Stimulated activated CD8-positive, alpha-beta memory T cell treated with anti-CD3 and anti-CD28 coated beads, Interleukin-12 subunit alpha, Interleukin-12 subunit beta, amount 100 ng/mL, for 24 hours (primary cell): ENCODE data around the gene SH3PXD2B.
"Not testable (repeated sequence)": the region's sequence is repeated elsewhere in the genome, so short reads cannot be mapped to it uniquely, and the experiment has no call there.

Source experiments
- DNase-seq: peaks from one replicate; pipeline ENCODE4 v3.0.0-alpha.2; 2020; ENCODE audit errors: extremely low read depth

The SH3PXD2B gene

DNA sequence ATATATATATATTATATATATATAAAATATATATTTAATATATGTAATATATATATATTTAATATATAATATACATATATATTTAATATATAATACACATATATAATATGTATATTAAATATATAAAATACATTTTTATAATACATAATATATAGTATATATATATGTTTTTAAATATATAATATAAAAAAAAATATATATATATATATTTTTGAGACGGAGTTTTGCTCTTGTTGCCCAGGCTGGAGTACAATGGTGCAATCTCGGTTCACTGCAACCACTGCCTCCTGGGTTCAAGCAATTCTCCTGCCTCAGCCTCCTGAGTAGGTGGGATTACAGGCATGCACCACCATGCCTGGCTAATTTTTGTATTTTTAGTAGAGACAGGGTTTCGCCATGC lies 85.6 kb downstream of the SH3PXD2B start:
- not testable (repeated sequence) for DNase-seq

DNA sequence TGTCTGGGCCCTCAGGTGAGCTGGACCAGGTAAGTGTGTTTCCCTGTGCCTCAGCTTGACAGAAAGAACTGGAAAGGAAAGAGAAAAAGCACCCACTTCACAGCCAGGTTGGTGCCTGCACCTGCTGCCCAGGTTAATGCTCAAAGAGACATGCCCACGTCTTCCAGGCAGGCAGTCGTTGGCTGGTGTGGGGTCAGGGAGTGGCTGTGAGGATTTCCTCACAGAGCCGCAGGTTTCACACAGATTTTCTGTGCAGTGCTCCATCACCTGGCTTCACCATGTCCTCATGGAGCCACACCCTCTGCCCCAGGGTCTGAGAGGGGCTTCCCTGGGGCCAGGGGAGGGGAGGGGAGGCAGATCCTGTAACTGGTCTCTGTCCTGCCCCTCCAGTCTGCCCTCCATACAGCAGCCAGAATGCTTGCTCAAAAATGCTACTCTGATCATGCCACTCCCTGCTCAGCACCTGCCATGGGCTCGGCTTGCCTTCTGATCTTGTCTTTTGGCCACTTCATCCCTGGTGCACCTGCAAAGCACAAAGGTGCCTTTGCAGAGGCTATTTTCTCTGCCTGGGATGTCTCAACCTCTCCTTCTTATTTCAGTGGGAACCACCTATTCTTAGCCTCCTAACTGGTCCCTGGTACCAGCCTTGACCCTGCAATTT lies 88.2 kb downstream of the SH3PXD2B start:
- no peak for DNase-seq

DNA sequence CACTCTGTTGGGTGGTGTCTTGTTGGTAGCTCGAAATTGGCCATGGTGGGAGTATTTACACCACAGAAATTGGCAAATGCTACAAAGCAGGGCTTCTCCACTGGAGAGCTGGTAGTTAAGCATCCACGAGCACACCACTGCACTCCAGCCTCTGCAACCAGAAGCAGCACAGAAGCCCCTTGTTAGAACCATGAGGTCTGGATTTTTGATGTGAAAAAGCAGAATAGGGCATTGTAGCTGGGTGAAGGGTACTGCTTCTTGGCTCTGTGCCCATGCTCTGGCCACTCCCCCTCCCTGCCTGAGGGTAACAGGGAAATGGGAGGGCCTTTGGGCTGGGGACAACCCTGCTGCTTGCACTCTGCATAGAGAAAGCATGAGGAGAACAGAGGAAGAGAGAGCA lies 89.6 kb downstream of the SH3PXD2B start:
- DNase-seq = no peak

DNA sequence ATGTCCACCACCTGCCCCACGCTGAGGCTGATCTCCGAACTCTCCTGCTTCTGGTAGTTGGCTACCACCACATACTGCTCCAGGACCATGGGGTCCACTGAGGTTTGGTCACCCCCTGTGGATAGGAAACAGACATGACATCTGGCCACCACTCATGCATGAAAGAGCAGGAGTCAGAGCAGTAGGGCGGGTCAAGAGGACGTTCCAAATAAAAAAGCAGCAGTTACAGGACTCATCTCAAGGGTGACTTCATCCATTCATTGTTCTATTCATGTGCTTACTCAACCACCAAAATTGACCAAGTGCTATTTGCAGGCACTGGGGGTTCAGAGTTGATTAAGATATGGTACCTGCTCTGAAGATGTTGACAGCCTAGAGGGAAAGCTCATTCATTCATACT lies 91.6 kb downstream of the SH3PXD2B start:
- DNase-seq = no peak

DNA sequence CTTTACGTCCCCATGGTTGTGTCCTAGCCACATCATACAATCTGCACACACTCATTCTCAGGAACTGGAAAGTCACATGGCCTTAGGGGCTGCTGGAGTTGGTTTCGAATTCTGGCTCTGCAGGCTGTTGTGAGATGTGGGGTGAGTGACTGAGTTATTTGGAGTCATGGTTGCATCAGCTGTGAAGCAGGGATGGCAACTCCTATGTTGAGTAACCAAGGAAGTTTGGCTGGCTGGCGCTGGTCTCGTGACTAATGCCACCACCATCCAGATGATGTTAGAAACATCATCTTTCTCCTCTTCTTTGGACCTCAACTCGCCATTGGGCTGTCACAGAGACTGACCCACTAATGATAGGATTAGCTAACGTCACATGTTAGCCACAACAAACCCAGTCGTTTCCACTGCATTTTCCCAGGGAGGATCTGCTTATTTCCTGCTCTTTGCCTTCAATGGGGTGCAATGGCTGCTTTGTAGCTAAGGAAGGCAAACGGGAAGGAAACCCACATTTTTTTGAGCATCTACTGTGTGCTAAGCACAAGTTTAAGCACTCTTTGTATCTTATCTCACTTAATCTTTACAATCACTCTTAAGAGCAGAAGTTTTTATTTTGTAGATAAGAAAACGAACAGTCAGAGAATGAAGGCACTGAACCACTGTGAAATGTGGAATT lies 92.6 kb downstream of the SH3PXD2B start:
- no peak for DNase-seq

DNA sequence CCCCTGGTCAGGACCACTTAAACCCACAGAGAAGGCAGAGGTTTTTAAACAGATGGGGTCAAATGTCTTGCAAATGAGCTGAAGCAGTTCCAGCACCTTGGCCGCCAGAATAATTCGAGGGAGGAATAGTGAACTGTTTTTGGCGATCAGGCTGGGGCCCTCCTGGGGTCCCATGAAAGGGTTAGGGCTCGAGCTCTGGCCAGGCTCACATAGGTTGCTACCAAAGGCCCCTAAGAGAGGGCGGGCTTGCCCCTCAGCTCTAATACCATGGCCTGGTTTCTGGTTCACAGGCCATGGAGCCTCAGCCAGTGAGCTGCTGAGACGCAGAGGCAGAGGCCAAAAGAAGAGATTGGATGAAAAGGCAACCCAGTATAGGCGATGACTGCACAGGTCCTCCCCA lies 96.0 kb downstream of the SH3PXD2B start:
- no peak for DNase-seq

DNA sequence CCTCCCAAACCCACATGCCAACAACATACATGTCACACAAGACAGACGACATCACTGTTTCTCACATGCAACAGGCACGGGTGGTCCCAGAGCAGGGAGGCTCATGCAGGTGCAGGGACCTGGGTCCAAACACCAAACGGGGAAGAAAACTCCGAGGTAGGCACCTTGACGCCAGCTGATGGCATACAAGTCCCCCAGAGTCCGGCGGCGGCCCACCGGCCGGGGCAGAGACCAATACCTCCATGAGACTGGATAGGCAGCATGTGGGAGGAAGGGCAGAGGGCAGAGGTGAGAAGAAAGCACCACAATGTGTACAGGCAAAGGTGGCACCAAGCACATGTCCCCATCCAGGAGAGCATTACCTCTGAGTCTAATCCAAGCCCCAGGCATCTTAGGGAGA lies 97.8 kb downstream of the SH3PXD2B start:
- no peak for DNase-seq

DNA sequence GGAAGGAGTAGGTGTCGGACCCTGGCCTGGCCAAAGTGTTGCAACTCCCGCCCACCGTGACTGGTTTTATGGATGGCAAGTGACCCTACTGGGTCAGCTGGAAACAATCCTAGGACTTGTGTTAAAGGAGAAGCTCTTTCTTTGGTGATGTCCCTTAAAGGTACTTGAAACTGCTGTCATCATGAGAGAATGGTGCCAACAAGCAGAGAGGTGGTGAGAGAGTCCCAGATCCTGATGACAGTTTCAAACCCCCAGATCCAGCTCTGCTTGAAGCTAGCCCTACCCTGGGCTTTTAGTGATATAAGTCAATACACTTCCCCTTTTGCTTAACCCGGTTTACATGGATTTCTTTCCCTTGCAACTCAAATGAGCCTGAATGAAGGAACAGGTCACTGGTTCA lies 98.3 kb downstream of the SH3PXD2B start:
- no peak for DNase-seq

DNA sequence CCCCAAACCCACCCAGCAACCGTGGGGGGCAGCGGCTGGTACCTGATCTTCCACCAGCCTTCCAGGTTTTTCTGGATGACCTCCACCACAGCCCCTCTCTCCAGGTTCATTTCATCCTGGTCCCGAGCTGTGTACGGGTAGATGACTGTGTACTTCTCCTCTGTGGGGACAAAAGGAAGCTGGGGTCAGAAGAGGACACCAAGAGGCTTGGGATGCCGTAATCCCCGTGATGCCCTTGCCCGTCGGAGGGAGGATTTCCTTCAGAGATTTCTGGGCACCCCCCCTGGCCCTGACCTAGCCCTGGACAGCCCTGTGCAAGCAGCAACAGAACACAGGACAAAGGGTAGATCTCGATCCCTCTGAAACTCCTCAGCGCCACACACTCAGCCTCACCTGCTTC lies 100.5 kb downstream of the SH3PXD2B start:
- no peak for DNase-seq

DNA sequence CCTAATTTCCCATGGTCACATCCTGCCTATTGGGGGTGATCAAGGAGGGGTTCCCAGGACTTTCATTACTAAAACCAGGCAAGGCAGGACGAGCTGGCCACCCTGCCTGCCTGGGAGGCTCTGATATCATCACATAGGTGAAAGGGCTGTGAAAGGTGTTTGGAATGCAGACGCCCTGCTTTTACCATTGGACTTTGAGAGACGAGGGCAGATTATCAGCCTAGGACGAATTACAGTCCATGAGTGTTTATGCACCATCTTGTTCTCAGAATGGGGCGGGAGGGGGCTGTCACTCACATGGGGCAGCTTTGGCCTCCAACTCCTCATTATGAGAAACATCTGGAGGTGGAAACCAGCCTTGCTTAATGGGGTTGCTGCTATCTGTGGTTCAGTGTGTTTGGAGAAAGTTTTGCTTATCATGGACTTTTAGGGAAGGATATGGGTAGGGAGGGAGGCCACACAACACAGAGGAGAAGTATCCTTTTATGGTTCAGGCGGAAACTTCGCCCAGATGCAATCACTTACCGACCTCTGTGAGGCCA lies 101.0 kb downstream of the SH3PXD2B start:
- DNase-seq = no peak

DNA sequence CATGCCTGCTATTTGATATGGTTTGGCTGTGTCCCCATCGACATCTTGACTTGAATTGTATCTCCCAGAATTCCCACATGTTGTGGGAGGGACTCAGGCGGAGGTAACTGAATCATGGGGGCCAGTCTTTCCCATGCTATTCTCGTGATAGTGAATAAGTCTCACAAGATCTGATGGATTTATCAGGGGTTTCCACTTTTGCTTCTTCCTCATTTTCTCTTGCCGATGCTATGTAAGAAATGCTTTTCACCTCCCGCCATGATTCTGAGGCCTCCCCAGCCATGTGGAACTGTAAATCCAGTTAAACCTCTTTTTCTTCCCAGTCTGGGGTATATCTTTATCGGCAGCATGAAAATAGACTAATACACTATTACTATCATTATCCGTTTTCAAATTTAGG lies 101.8 kb downstream of the SH3PXD2B start:
- DNase-seq = not testable (repeated sequence)

DNA sequence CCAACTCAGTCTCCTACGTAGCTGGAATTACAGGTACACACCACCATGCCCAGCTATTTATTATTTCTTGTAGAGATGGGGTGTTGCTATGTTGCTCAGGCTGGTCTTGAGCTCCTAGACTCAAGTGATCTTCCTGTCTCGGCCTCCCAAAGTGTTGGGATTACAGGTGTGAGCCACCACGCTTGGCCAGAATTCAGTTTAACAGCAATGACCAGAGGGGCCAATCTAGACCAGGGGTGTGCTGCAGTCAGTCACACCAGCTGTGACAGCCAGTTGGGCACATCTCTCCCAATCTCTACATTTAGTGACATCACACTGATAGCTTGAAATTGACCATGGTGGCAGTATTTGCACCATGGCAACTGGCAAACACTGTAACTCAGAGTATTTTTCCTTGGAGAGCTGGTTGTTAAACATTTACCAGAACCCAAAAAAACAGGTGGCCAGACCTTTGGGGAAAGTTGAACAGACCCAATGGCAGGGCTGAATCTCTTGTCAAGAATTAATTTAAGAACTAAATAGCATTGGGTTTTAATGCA lies 103.0 kb downstream of the SH3PXD2B start:
- no peak for DNase-seq

DNA sequence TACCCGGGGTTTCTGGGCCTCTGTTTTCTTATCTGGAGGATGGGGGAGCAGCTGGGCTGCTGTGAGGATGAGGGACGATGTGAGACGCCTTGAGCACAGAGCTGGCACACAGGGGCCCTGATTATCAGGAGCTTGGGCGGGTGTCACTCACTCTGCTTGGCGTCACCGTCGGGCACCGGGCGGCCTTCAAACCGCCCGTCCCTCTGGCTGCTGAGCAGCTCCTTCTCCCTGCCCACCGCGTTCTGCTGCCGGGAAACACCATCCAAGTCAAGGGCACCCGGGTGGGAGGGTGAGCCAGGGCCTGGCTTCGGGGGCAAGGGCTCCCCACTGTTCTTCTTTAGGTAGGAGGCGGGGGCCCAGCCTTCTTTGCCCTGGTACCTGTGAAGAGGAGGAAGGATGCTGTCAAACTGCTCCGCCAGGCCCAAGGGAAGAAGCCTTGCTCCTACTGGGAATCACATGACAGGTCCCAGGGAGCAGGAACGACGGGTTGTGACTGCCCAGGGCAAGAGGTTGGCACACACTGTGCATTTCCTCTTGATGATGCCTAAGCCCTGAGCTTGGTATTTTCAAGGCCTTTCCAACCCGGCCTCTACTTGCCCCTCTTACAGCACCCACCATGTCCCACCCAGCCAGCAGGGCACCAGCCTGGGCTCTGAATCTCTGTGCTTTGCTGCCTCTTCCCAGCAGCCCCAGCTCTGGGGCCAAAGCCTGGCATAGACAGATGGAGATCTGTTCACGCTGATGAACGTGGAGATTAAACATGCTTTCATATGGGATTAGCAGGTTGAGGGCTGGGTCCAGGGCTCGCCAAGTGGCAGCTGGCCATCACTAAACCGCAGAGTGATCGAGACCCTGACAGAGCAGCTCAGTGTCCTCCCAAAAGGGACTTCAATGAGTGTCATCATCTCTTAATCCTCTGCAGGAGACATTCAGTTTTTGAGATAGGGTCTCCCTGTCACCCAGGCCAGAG lies 103.8 kb downstream of the SH3PXD2B start:
- no peak for DNase-seq

DNA sequence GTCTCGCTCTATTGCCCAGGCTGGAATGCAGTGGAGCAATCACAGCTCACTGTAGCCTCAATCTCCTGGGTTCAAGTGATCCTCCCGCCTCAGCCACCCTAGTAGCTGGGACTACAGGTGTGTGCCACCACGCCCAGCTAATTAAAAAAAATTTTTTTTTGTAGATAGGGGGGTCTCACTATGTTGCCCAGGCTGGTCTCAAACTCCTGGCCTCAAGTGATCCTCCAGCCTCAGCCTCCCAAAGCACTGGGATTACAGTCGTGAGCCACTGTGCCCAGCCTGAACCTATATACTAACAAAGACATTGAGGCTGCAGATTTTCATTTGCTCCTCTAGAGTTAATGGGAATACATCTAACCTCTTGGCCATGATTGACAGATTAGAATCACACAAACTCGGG lies 105.6 kb downstream of the SH3PXD2B start:
- not testable (repeated sequence) for DNase-seq

DNA sequence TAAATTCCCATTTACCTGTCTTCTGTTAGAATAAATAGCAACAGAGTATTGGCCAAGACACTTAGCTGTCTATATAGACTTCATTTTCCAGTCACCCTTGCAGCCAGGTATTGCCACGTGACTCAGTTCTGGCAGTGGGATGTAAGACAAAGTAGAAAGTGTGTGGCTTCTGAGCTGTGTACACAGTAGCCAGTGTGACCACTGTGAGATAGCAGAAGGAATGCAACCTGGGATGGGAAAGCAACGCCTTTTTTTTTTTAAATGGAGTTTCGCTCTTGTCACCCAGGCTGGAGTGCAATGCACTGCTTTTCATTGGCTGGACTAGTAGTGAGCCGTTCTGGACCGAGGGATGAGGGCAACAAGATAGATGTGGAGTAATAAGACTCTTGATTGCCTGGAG lies 106.2 kb downstream of the SH3PXD2B start:
- no peak for DNase-seq

DNA sequence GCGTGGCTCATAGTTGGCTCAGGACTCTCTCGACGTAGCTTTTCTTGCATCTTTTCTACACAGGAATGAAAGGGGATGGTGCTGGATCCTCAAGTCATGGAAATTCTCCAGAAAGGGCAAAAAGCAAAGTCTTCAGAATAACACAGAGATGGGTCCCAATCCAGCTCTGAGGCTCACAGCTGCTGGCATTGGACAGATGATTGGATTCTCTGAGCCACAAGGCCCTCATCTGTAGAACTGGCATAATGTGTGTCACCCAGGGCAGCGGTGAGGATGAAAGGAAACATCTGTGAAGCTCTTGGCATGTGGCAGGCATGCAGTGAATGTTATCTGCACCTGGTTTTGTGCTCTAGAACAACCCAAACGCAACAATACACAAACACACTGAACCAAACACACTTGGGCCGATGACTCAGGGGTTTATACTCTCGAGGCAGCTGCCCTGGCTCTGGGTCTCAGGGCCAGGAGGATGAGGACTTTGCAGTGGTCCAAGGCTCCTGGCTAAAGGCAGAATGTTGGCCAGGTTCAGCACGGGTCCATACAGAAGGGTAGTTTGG lies 106.8 kb downstream of the SH3PXD2B start:
- no peak for DNase-seq

DNA sequence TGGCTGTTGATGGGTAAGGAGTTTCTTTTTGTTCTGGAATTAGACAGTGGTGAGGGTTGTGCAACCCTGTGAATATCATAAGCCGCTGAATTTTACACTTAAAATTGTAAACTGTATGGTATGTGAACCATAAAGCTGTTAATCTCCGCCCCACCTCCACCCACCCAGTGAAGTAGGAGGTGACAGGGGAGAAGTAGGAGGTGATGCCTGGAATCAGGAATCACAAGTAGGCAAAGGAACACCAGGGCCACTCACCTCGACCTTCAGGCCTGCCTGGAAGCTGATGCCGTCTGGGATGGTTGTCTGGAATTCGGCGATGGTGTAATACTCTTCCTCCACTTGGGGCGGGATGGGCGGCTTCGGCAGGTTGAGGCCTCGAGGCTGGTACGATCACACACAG lies 108.4 kb downstream of the SH3PXD2B start:
- DNase-seq = no peak

DNA sequence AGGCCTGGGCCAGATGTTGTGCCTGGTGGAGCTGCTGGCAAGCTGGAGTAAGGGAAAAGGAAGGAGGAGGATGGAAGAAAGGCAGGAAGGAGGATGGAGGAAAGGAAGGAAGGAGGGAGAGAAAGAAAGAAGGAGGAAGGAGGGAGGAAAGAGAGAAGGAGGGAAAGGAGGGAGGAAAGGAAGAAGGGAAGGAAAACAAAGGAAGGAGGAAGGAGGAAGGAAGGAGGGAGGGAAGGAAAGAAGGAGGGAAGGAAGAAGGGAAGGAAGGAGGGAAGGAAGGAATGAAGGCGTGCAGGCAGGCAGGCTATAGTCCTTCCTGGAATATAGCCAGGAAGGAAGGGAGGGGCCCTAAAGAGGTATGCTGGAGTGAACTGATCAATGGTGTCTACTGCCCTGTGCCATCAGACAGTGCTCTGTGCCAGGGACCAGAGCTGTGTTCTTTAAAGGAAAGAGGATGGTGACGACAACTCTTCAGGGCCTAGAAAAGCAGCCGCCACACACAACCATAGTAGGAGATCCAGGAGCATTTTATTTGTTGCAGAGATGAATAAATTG lies 109.4 kb downstream of the SH3PXD2B start:
- no peak for DNase-seq

DNA sequence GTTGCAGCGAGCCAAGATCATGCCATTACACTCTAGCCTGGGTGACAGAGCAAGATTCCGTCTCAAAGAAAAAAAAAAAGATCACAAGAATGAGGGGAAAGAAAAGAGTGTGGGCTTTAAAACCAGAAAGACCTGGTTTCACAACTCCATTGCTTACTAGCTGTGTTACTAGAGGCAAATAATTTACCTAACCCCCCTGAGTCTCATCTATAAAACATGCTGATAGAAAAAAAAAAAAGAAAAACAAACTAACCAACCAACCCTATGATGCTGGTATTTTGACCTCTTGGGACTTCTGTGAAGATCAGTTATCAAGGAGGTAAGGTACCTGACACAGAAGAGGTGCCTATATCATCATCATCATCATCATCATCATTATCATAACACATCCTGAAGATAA lies 110.6 kb downstream of the SH3PXD2B start:
- no peak for DNase-seq

DNA sequence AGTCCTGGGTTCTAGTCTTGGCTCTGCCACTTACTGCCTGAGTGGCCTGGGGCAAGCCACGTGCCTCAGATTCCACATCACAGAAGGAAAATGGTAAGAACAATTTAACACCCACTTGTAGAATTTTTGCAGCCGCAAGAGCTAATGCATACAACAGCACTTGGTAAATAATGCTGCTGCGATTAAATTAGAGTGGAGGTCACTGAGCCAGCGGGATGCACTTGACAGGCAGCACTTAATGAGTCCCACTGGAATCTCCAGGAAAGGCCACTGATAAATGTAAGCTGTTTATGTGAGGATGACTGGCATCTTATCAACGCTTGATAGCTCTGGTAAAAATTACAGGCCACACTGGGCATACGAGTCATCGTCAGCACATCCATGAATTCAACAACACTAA lies 111.4 kb downstream of the SH3PXD2B start:
- no peak for DNase-seq
